Measurements from ENCODE around the gene ZNF827.

Gene ZNF827

GRCh38 chr4:145935253-145936141 is 3.1 kb downstream of the ZNF827 start:
- no peak for DNase-seq (ENCODE audit: extremely low spot score, insufficient read length, low read depth)
- FAIRE-seq: peak; percentile 94

- peak; percentile 66 for FAIRE-seq
- no peak for DNase-seq (ENCODE audit: extremely low spot score, insufficient read length, low read depth)
These were observed 4.1 kb downstream of the ZNF827 start for GRCh38 chr4:145934434-145935047.

GRCh38 chr4:145933134-145933533 is 5.5 kb downstream of the ZNF827 start:
- FAIRE-seq: no peak
- no peak for DNase-seq (ENCODE audit: extremely low spot score, insufficient read length, low read depth)

GRCh38 chr4:145931403-145931802 is 7.2 kb downstream of the ZNF827 start:
- no peak for FAIRE-seq

GRCh38 chr4:145930592-145930991 is 8.0 kb downstream of the ZNF827 start:
- no peak for DNase-seq (ENCODE audit: extremely low spot score, insufficient read length, low read depth)
- FAIRE-seq: no peak

More at GRCh38 chr4:145931403-145931802, 7.2 kb downstream of the ZNF827 start:
- DNase-seq (ENCODE audit: extremely low spot score, insufficient read length, low read depth): no peak

GRCh38 chr4:145929415-145930178 is 9.0 kb downstream of the ZNF827 start:
- DNase-seq (ENCODE audit: extremely low spot score, insufficient read length, low read depth): no peak
- peak; percentile 24 for FAIRE-seq

GRCh38 chr4:145928748-145929147 is 9.9 kb downstream of the ZNF827 start:
- DNase-seq (ENCODE audit: extremely low spot score, insufficient read length, low read depth) (no peak), FAIRE-seq (no peak)

- DNase-seq (ENCODE audit: extremely low spot score, insufficient read length, low read depth) (no peak), FAIRE-seq (no peak)
These were observed 11.6 kb downstream of the ZNF827 start for GRCh38 chr4:145927030-145927429.

GRCh38 chr4:145921231-145921630 is 17.4 kb downstream of the ZNF827 start:
- FAIRE-seq (no peak), DNase-seq (ENCODE audit: extremely low spot score, insufficient read length, low read depth) (no peak)

GRCh38 chr4:145920205-145920604 is 18.4 kb downstream of the ZNF827 start:
- DNase-seq (ENCODE audit: extremely low spot score, insufficient read length, low read depth): no peak
- FAIRE-seq: no peak

- FAIRE-seq (no peak), DNase-seq (ENCODE audit: extremely low spot score, insufficient read length, low read depth) (no peak)
These were observed 26.2 kb downstream of the ZNF827 start for GRCh38 chr4:145912376-145912775.

- no peak for FAIRE-seq
These were observed 28.9 kb downstream of the ZNF827 start for GRCh38 chr4:145909773-145910172.

GRCh38 chr4:145909281-145909715 is 29.3 kb downstream of the ZNF827 start:
- no peak for FAIRE-seq
- no peak for DNase-seq (ENCODE audit: extremely low spot score, insufficient read length, low read depth)

More at GRCh38 chr4:145909773-145910172, 28.9 kb downstream of the ZNF827 start:
- DNase-seq (ENCODE audit: extremely low spot score, insufficient read length, low read depth): no peak

- no peak for FAIRE-seq
These were observed 30.8 kb downstream of the ZNF827 start for GRCh38 chr4:145907812-145908211.

GRCh38 chr4:145907390-145907789 is 31.2 kb downstream of the ZNF827 start:
- FAIRE-seq: no peak
- no peak for DNase-seq (ENCODE audit: extremely low spot score, insufficient read length, low read depth)

More at GRCh38 chr4:145907812-145908211, 30.8 kb downstream of the ZNF827 start:
- DNase-seq (ENCODE audit: extremely low spot score, insufficient read length, low read depth): no peak

GRCh38 chr4:145904413-145905177 is 34.0 kb downstream of the ZNF827 start:
- FAIRE-seq: no peak
- DNase-seq (ENCODE audit: extremely low spot score, insufficient read length, low read depth): no peak

- FAIRE-seq: no peak
- DNase-seq (ENCODE audit: extremely low spot score, insufficient read length, low read depth): no peak
These were observed 36.1 kb downstream of the ZNF827 start for GRCh38 chr4:145902522-145902921.

GRCh38 chr4:145899886-145900460 is 38.6 kb downstream of the ZNF827 start:
- FAIRE-seq: peak; percentile 18
- no peak for DNase-seq (ENCODE audit: extremely low spot score, insufficient read length, low read depth)

GRCh38 chr4:145898926-145899531 is 39.6 kb downstream of the ZNF827 start:
- FAIRE-seq (no peak), DNase-seq (ENCODE audit: extremely low spot score, insufficient read length, low read depth) (no peak)
